ENCODE results near the gene FMN1.
A peak's percentile ranks its signal among the peaks of the same experiment; 100 is the strongest.

Gene FMN1

DNA sequence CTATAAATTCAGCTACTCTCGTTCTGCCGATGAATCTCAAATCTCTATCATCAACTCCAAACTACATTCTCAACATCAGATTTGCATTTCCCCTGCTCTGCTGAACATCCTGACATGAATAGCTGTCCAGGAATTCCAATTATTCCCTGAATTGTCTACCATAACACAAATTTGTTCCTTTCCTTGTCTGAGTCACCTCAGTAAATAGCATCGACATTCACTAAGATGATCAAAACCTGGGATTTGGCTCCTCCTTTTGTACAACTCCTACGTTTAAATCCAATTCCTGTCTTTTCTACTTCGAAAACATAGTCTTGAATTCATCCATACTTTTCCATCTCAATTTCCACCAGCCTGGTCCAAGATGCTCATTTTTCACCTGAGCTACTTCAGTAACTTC lies 369.7 kb downstream of the FMN1 start:
- Histone ChIP-seq H3K9ac (no peak overlapping the region), H3K27ac (no peak overlapping the region; the same call in 1 of the 2 replicates), H3K9me3 (no peaks in the 10 kb centered on the region; the same call in 1 of the 2 replicates), H3K36me3 (no peaks in the 10 kb centered on the region), H3K4me1 (peaks cover 33% of the 10 kb centered on the region), H4K20me1 (no peaks in the 10 kb centered on the region), H3K4me3 (no peak overlapping the region), H3K4me2 (peak overlapping the region; percentile 79; the same call in 1 of the 2 replicates), H3K27me3 (no peaks in the 10 kb centered on the region)
- no peak for TF ChIP-seq Cebpa-rat (IDR thresholded peaks at IDR 0.05)

DNA sequence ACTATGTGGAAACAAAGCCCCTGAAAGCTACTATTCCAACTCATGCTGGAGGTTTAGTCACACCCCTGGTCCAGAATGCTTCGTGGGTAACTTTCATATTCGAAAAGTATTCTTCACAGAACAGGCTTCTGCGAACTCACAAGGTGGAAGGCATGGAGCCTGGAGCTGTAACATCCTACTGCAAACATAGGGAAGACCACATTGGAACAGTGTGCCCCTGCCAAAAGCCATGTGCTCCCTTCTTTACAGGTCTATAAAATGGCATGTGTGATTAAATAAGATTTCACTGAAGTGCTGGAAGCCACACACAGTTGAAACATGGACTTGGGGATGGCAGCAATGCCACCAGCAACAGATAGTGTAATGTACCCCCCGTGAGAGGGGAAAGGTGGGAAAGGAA lies 370.8 kb downstream of the FMN1 start:
- H4K20me1 ChIP-seq, result no peaks in the 10 kb centered on the region
- no peak overlapping the region for H3K9ac ChIP-seq
- no peaks in the 10 kb centered on the region for H3K36me3 ChIP-seq
- no peak overlapping the region for H3K4me2 ChIP-seq
- no peak for TF ChIP-seq Cebpa-rat (IDR thresholded peaks at IDR 0.05)
- peaks cover 33% of the 10 kb centered on the region for H3K4me1 ChIP-seq
- no peaks in the 10 kb centered on the region; the same call in 1 of the 2 replicates for H3K9me3 ChIP-seq
- no peak overlapping the region for H3K27ac ChIP-seq
- H3K4me3 ChIP-seq, result no peak overlapping the region
- no peaks in the 10 kb centered on the region for H3K27me3 ChIP-seq

DNA sequence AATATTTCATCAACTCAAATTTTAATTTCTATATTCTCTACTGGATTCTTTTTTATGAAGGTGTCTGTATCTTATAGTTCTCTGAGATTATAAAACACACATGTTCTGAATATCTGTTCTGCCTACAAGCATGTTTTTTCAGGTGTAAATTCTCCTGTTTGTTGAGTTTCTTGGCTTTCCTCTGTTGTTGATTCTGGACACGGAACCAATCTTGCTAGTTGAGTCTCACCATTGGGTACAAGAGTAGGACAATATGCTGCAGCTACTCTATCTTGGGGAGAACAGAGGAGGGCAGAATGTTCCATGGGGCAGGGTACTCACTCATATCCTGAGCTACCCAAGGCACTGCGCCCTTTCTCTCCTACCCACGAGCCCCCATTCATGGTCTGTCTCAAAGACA lies 371.8 kb downstream of the FMN1 start:
- no peak for TF ChIP-seq Cebpa-rat (IDR thresholded peaks at IDR 0.05)
- H3K4me1 ChIP-seq, result peaks cover 33% of the 10 kb centered on the region
- no peak overlapping the region for H3K27ac ChIP-seq
- no peak overlapping the region for H3K4me3 ChIP-seq
- no peaks in the 10 kb centered on the region for H3K27me3 ChIP-seq
- no peaks in the 10 kb centered on the region for H3K36me3 ChIP-seq
- H4K20me1 ChIP-seq, result no peaks in the 10 kb centered on the region
- no peak overlapping the region for H3K9ac ChIP-seq
- H3K4me2 ChIP-seq, result no peak overlapping the region
- no peaks in the 10 kb centered on the region for H3K9me3 ChIP-seq

DNA sequence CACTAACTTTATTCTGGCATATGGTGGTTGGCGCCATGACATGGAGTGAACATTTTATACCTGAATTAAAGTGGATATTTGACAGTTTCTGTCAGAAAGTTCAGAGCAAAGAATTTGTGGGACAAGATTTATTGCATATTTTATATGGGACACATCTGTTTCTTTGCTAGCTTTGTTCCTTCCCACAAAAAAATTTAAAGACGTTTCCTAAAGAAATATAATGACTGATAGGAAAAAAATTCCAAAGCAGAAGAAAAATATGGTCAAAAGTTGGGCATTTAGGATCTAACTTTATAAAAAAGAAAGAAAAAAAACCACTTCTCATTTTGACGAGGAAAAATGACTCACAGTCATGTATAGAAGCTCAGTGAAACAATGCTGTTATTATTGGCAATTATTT lies 375.1 kb downstream of the FMN1 start:
- peaks cover 4% of the 10 kb centered on the region for H3K4me1 ChIP-seq
- no peaks in the 10 kb centered on the region for H3K27me3 ChIP-seq
- H3K9me3 ChIP-seq, result no peaks in the 10 kb centered on the region
- H4K20me1 ChIP-seq, result no peaks in the 10 kb centered on the region
- H3K36me3 ChIP-seq, result no peaks in the 10 kb centered on the region
- no peak overlapping the region for H3K27ac ChIP-seq
- no peak for TF ChIP-seq Cebpa-rat (IDR thresholded peaks at IDR 0.05)
- no peak overlapping the region for H3K9ac ChIP-seq
- no peak overlapping the region for H3K4me3 ChIP-seq
- no peak overlapping the region for H3K4me2 ChIP-seq

DNA sequence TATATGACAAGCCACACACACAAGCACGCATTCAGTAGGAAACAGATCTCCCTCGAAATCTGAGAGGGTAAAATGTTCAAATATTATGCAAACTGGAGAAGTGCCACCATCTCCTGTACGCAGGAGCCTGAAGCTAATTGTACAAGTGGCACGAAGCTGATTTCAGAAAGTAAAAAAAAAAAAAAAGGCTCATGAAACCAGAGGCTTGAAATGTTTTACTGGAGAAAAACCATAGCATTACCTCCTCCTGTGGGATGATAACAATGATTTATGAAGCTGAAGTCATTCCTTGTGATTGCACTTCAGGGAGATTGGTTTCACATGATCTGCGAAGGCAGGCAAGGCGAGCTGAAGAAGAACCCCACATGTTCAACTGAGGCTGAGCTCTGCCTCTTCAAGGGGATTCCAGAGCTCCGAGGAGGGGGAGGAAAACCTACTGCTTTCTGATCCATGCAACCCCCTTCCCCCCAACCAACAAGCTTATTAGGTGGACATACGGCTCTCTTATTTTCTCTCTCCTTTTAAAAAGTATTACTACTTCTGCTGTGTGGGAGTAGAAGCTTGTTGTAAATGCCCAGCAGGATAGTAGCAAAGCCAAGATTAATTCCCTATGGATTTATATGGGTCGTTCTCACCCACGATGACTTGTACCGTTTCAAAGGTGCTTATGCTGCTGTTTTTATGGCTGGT lies 375.6 kb downstream of the FMN1 start:
- Histone ChIP-seq H3K36me3 (no peaks in the 10 kb centered on the region), H3K27me3 (no peaks in the 10 kb centered on the region), H3K27ac (no peak overlapping the region), H3K4me3 (no peak overlapping the region), H3K4me1 (no peaks in the 10 kb centered on the region), H3K9me3 (no peaks in the 10 kb centered on the region), H4K20me1 (no peaks in the 10 kb centered on the region), H3K4me2 (no peak overlapping the region), H3K9ac (no peak overlapping the region)
- TF ChIP-seq Cebpa-rat (IDR thresholded peaks at IDR 0.05), result no peak

DNA sequence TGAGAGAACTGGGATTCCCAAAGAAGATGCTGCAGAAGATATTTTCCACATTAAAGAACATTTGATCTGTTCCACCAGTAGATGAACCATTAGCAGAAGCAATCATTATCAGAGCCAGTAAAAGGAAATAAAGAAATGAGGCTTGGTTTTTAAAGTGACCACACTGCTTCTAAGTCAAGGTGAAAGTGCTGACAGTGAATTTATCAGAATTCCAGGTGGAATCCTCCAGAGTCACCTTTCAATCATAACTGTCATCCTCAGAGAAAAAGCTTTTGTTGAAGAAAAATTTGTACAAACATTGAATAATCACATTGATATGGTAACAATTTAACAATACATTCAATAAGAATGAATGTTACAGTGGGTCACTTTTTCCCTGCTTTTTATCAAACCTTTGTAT lies 376.9 kb downstream of the FMN1 start:
- no peaks in the 10 kb centered on the region for H3K9me3 ChIP-seq
- H3K36me3 ChIP-seq, result no peaks in the 10 kb centered on the region
- H3K27ac ChIP-seq, result no peak overlapping the region
- H3K9ac ChIP-seq, result no peak overlapping the region
- no peak overlapping the region for H3K4me3 ChIP-seq
- TF ChIP-seq Cebpa-rat (IDR thresholded peaks at IDR 0.05), result no peak
- no peaks in the 10 kb centered on the region for H4K20me1 ChIP-seq
- H3K4me2 ChIP-seq, result no peak overlapping the region
- H3K27me3 ChIP-seq, result no peaks in the 10 kb centered on the region
- no peaks in the 10 kb centered on the region for H3K4me1 ChIP-seq

DNA sequence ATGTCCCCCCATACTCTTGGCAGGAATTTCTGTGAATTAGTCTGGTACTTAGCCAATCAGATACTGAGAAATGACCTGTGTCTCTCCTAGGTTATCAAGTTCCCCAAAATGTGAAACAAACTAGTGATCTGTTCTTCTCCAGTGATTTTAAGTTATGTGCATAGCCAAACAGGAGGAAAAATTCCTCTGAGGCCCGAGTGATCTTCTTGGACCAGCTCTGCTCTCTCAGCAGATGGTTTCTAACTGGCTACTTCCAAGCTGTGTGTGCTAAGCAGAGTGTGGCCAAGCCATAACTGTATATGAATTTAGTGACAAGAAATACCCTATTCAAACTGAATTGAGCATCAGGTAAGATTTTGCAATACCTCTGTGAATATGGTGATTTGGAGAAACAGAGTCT lies 387.2 kb downstream of the FMN1 start:
- Histone ChIP-seq H3K9me3 (peaks cover 9% of the 10 kb centered on the region), H3K9ac (no peak overlapping the region), H3K4me1 (no peaks in the 10 kb centered on the region), H3K27ac (no peak overlapping the region), H3K36me3 (no peaks in the 10 kb centered on the region), H3K27me3 (no peaks in the 10 kb centered on the region), H3K4me2 (no peak overlapping the region), H3K4me3 (no peak overlapping the region), H4K20me1 (no peaks in the 10 kb centered on the region)
- TF ChIP-seq Cebpa-rat (IDR thresholded peaks at IDR 0.05), result no peak

DNA sequence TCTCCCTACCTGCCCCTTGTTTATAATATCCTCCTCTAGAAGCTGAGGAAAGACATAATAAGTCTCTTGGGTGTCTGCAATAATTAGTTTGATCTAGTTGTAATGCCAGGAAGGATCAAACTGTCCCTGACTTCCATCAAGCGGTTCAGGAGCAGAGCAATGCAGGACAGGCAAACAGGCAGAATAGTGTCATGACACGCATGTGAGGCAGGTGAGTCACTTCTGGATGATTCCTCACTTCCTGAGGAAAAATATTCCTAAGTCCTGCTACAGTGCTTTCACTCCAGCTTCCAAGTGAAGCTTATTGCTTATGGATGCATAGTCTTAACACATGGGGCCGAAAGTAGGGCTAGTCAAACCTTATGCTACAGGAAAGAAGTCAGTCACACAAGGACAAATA lies 390.9 kb downstream of the FMN1 start:
- TF ChIP-seq Cebpa-rat (IDR thresholded peaks at IDR 0.05), result no peak

DNA sequence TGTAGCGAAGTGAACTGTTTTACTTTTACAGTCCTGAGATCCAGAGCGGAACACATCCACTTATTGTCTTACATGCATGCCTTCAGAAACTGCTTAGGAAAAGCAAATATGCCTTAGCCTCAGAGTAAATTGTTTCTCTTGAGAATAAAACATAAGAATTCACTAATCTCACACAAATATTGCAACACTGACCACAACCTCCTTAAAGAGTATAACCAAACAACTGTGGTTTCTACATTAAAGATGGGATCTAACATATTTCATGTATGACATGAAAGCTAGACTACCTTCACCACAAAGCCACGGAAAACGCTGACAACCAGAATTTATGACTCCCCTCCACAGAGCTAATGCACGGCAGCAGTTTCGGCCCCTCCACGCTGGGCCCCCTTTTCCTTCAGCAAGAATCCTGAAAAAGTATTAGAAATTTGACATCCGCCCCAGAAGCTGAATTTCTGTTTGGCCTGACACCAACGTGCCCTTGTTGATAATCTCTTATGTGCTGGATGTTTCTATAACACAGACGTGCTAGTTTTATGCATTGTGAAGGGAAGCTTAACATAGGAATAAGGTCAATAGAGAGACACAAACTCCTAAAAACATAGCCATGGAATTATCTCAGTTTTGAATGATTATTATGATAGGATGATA lies 392.1 kb downstream of the FMN1 start:
- no peaks in the 10 kb centered on the region for H3K27me3 ChIP-seq
- H3K9ac ChIP-seq, result no peak overlapping the region
- no peaks in the 10 kb centered on the region for H3K4me1 ChIP-seq
- H3K9me3 ChIP-seq, result peaks cover 9% of the 10 kb centered on the region
- H3K36me3 ChIP-seq, result no peaks in the 10 kb centered on the region
- TF ChIP-seq Cebpa-rat (IDR thresholded peaks at IDR 0.05), result no peak
- H3K27ac ChIP-seq, result no peak overlapping the region
- H3K4me3 ChIP-seq, result no peak overlapping the region
- no peaks in the 10 kb centered on the region for H4K20me1 ChIP-seq
- H3K4me2 ChIP-seq, result peak overlapping the region; percentile 23; the same call in 1 of the 2 replicates

More for the DNA sequence above, 390.9 kb downstream of the FMN1 start:
- no peak overlapping the region for H3K4me3 ChIP-seq
- no peak overlapping the region for H3K27ac ChIP-seq
- H3K9me3 ChIP-seq, result peaks cover 9% of the 10 kb centered on the region
- no peaks in the 10 kb centered on the region for H3K27me3 ChIP-seq
- H3K4me1 ChIP-seq, result no peaks in the 10 kb centered on the region
- no peaks in the 10 kb centered on the region for H4K20me1 ChIP-seq
- no peak overlapping the region for H3K9ac ChIP-seq
- H3K36me3 ChIP-seq, result no peaks in the 10 kb centered on the region
- no peak overlapping the region for H3K4me2 ChIP-seq

DNA sequence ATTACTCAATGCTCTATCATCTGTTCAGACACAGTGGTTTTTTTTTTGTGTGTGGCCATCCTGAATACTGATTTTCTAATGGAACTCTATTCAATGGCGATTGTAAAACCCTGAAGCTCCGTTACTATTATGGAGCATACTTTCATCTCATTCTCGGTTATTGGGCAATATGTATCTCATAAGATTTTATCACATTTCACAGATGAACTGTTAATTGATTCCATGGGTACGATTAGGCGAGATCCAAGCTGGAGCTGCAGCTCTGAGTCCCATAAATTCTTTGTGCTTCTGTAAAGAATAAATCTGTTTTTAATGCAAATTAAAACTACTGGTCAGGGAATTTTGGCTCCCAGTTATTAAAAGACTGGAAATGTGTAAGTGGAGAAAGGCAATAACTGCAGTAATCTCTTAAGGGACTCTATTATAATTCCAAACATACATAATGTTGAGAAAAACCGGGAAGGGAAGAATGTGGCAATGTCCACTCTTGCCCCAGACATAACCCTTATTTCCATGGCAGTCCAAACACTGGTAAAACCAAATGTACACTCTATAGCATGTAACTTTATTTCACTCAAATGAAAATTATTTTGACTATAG lies 394.5 kb downstream of the FMN1 start:
- Histone ChIP-seq H3K4me3 (no peak overlapping the region), H3K9me3 (peaks cover 9% of the 10 kb centered on the region), H3K27ac (no peak overlapping the region), H3K36me3 (no peaks in the 10 kb centered on the region), H4K20me1 (no peaks in the 10 kb centered on the region), H3K4me2 (no peak overlapping the region), H3K27me3 (no peaks in the 10 kb centered on the region), H3K9ac (no peak overlapping the region), H3K4me1 (no peaks in the 10 kb centered on the region)
- no peak; the same call in 1 of the 2 replicates for TF ChIP-seq Cebpa-rat (IDR thresholded peaks at IDR 0.05)

All from BLaER1 (cell line).